HG02884 (cell line): ENCODE measurements around the gene TCF19.

Source experiments
- ATAC-seq: cut with Tn5 transposase; IDR thresholded peaks from one replicate; pipeline ENCODE4 v1.9.1; 2021; ENCODE audit warnings: mild to moderate bottlenecking, moderate library complexity; ENCODE audit not compliant: unreplicated experiment

The TCF19 gene

GRCh38 chr6:31126396-31127175 lies 31.8 kb upstream of the TCF19 start:
- ATAC-seq: no peak

- no peak for ATAC-seq
Measured at GRCh38 chr6:31128093-31128676, 30.2 kb upstream of the TCF19 start.

- no peak for ATAC-seq
Measured at GRCh38 chr6:31129130-31129529, 29.3 kb upstream of the TCF19 start.

GRCh38 chr6:31130751-31131150 lies 27.6 kb upstream of the TCF19 start:
- no peak for ATAC-seq

GRCh38 chr6:31131595-31131994 lies 26.8 kb upstream of the TCF19 start:
- ATAC-seq: no peak

GRCh38 chr6:31132806-31133205 lies 25.6 kb upstream of the TCF19 start:
- no peak for ATAC-seq

- ATAC-seq: no peak
Measured at GRCh38 chr6:31135710-31136109, 22.7 kb upstream of the TCF19 start.

GRCh38 chr6:31138982-31139381 lies 19.4 kb upstream of the TCF19 start, which contains the start of gene PSORS1C2:
TSS of gene PSORS1C2 (minus strand) at chr6:31139066. CDS start at chr6:31139026, 40 bp downstream.
- ATAC-seq: no peak

GRCh38 chr6:31139599-31139998 lies 18.8 kb upstream of the TCF19 start:
- ATAC-seq: no peak

- ATAC-seq: no peak
Measured at GRCh38 chr6:31140643-31141042, 17.7 kb upstream of the TCF19 start.

GRCh38 chr6:31142361-31142761 lies 16.0 kb upstream of the TCF19 start:
- no peak for ATAC-seq

- no peak for ATAC-seq
Measured at GRCh38 chr6:31143148-31143547, 15.2 kb upstream of the TCF19 start.

GRCh38 chr6:31144296-31144969 lies 14.0 kb upstream of the TCF19 start:
- no peak for ATAC-seq

GRCh38 chr6:31144970-31145340 lies 13.4 kb upstream of the TCF19 start:
- ATAC-seq: no peak

GRCh38 chr6:31145386-31145785 lies 13.0 kb upstream of the TCF19 start:
- no peak for ATAC-seq

GRCh38 chr6:31149827-31150447 lies 8.5 kb upstream of the TCF19 start:
- ATAC-seq: no peak

GRCh38 chr6:31152781-31153180 lies 5.6 kb upstream of the TCF19 start:
- no peak for ATAC-seq

GRCh38 chr6:31154436-31154835 lies 4.0 kb upstream of the TCF19 start:
- no peak for ATAC-seq

- no peak for ATAC-seq
Measured at GRCh38 chr6:31156641-31157040, 1.7 kb upstream of the TCF19 start.

GRCh38 chr6:31157513-31158139 lies 763 bp upstream of the TCF19 start, which contains the start of gene CCHCR1:
TSS of gene CCHCR1 (minus strand) at chr6:31157802. CDS start at chr6:31157600, 202 bp downstream.
- peak; percentile 6 for ATAC-seq
